ENCODE results near the gene RPL7A. TPM values are rescaled to one million over a fixed set of nuclear protein-coding genes. Genes with fewer than 3 reads are reported as not detected.

The RPL7A gene
- total RNA-seq, 2 donors from 2014 or later = 889 to 895 TPM

DNA sequence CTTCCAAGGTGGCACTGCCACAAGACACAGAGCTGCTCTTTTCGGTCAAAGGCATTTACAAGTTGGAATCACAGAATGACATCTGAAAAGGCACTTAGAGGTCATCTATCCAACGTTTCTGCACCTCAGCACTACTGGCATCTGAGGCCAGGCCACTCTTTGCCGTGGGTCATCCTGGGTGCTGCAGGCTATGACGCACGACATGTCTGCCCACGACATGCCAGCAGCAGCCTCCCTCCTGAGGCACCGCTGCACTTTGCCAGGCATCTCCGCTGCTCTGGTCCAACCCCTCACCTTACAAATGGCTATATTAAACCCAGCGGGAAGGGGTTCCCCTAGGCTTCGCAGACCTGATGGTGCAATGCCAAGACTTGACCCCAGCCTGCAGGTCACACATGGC is 19.8 kb downstream of the RPL7A start:
- ATAC-seq (ENCODE audit: insufficient number of reproducible peaks, low FRiP score, low read depth) (no peak), DNase-seq (ENCODE audit: low spot score) (no peak)
- Histone ChIP-seq H3K9me3 (no peaks in the 10 kb centered on the region), H3K4me1 (ENCODE audit: control insufficient read depth in 1 of 2, low read depth in 2 of 2) (peaks cover 14 to 52% of the 10 kb centered on the region in 2 donors), H3K36me3 (peaks cover 40% of the 10 kb centered on the region), H3K27ac (no peak overlapping the region), H3K4me3 (no peak overlapping the region), H3K27me3 (replicated peaks; ENCODE audit: insufficient read depth) (no peaks in the 10 kb centered on the region)
- TF ChIP-seq, protein P1, sequence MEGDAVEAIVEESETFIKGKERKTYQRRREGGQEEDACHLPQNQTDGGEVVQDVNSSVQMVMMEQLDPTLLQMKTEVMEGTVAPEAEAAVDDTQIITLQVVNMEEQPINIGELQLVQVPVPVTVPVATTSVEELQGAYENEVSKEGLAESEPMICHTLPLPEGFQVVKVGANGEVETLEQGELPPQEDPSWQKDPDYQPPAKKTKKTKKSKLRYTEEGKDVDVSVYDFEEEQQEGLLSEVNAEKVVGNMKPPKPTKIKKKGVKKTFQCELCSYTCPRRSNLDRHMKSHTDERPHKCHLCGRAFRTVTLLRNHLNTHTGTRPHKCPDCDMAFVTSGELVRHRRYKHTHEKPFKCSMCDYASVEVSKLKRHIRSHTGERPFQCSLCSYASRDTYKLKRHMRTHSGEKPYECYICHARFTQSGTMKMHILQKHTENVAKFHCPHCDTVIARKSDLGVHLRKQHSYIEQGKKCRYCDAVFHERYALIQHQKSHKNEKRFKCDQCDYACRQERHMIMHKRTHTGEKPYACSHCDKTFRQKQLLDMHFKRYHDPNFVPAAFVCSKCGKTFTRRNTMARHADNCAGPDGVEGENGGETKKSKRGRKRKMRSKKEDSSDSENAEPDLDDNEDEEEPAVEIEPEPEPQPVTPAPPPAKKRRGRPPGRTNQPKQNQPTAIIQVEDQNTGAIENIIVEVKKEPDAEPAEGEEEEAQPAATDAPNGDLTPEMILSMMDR (IDR thresholded peaks at IDR 0.05) = no peak

GRCh38 chr9:133368249-133368881 is 20.3 kb downstream of the RPL7A start:
- no peak for DNase-seq (ENCODE audit: low spot score)
- TF ChIP-seq, protein P1 (IDR thresholded peaks at IDR 0.05) = no peak
- Histone ChIP-seq H3K9me3 (no peaks in the 10 kb centered on the region), H3K36me3 (peaks cover 38% of the 10 kb centered on the region), H3K4me3 (no peak overlapping the region), H3K27ac (no peak overlapping the region), H3K27me3 (replicated peaks; ENCODE audit: insufficient read depth) (no peaks in the 10 kb centered on the region), H3K4me1 (ENCODE audit: control insufficient read depth in 1 of 2, low read depth in 2 of 2) (peaks cover 19 to 58% of the 10 kb centered on the region in 2 donors)
- ATAC-seq (ENCODE audit: insufficient number of reproducible peaks, low FRiP score, low read depth) = peak; percentile 21

DNA sequence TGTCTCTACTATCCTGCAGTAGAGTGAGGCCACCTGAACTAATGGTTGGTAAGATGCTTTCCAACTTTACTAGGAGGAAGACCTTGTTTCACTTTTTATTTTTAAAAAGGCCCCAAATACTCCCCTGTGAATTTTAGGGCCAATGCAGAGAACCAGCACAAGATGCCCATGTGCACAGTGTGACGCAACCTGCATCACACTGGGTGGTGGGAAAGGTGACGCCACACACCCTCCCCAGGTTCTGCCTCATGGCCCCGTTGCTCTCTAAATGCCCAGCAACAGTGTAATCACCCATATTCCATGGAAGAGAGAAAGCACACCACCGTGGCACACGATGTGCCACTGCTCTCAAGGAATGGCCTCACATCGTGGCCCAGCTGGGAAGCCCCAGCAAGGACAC is 21.4 kb downstream of the RPL7A start:
- Histone ChIP-seq H3K36me3 (peaks cover 28% of the 10 kb centered on the region), H3K4me3 (no peak overlapping the region), H3K9me3 (no peaks in the 10 kb centered on the region), H3K27ac (no peak overlapping the region), H3K27me3 (replicated peaks; ENCODE audit: insufficient read depth) (no peaks in the 10 kb centered on the region), H3K4me1 (ENCODE audit: control insufficient read depth in 1 of 2, low read depth in 2 of 2) (peaks cover 25 to 68% of the 10 kb centered on the region in 2 donors)
- TF ChIP-seq, protein P1 (IDR thresholded peaks at IDR 0.05) = no peak
- no peak for DNase-seq (ENCODE audit: low spot score)
- ATAC-seq (ENCODE audit: insufficient number of reproducible peaks, low FRiP score, low read depth) = no peak

DNA sequence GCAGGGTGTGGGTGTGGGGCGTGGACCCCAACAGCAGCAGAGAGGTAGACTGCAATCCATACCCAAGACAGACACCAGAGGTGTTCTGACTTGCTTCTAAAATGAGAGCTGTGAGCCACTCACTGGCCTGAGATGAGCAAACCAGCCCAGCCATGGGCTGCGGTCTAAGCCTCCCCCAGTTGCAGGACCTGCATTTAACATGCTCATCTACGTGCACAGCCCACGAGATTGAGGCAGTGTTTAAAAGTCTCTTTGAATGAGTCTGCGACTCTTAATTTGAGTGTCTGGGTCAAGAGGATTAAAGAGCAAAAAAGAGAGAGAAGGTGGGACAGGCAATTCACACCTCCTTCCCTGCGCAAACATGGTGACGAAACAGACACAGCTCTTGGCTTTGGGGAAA is 21.9 kb downstream of the RPL7A start:
- Histone ChIP-seq H3K4me3 (no peak overlapping the region), H3K9me3 (no peaks in the 10 kb centered on the region), H3K36me3 (peaks cover 26% of the 10 kb centered on the region), H3K4me1 (ENCODE audit: control insufficient read depth in 1 of 2, low read depth in 2 of 2) (peaks cover 27 to 72% of the 10 kb centered on the region in 2 donors), H3K27me3 (replicated peaks; ENCODE audit: insufficient read depth) (no peaks in the 10 kb centered on the region), H3K27ac (no peak overlapping the region)
- no peak for DNase-seq (ENCODE audit: low spot score)
- TF ChIP-seq, protein P1 (IDR thresholded peaks at IDR 0.05) = no peak
- no peak for ATAC-seq (ENCODE audit: insufficient number of reproducible peaks, low FRiP score, low read depth)

DNA sequence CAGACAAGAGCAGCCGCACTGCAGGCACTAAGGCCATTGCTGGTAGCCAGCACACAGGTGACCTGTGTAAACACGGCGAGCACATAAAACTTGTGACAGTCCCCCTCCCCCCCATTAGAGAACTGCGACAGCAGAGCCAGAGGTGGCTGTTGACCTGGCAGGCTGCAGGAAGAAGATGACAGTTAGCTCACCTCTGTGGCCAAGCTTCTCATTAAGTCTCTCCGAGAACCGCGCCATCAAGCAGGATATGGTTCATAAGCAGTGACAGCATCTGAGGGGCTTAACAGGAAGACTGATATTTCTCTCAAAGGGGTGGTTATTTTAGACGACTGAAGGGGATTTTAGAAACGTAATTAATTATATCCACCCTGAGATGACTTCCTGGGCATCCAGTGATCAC is 22.7 kb downstream of the RPL7A start:
- Histone ChIP-seq H3K4me3 (no peak overlapping the region), H3K27me3 (replicated peaks; ENCODE audit: insufficient read depth) (no peaks in the 10 kb centered on the region), H3K9me3 (no peaks in the 10 kb centered on the region), H3K36me3 (peaks cover 18% of the 10 kb centered on the region), H3K4me1 (ENCODE audit: control insufficient read depth in 1 of 2, low read depth in 2 of 2) (peaks cover 27 to 73% of the 10 kb centered on the region in 2 donors), H3K27ac (no peak overlapping the region)
- no peak for ATAC-seq (ENCODE audit: insufficient number of reproducible peaks, low FRiP score, low read depth)
- TF ChIP-seq, protein P1 (IDR thresholded peaks at IDR 0.05) = no peak
- DNase-seq (ENCODE audit: low spot score) = no peak

Data from thoracic aorta (tissue), 2 donors.